Colonic mucosa (tissue), 4 donors: ENCODE measurements around the gene FBXW8. TPM values are rescaled to one million over a fixed set of nuclear protein-coding genes. Genes with fewer than 3 reads are reported as not detected.

Source experiments
- DNase-seq: peaks from one replicate; pipeline ENCODE4 v3.0.0-alpha.2; 2020
- H3K27ac ChIP-seq: fragments of 200-600 bp; one replicate; pipeline ENCODE4 v1.8.0; 2021
- H3K27me3 ChIP-seq: fragments of 200-600 bp; one replicate; pipeline ENCODE4 v1.8.0; 2021
- H3K36me3 ChIP-seq: fragments of 200-600 bp; one replicate; pipeline ENCODE4 v1.8.0; 2021
- H3K4me1 ChIP-seq: fragments of 200-600 bp; one replicate; pipeline ENCODE4 v1.8.0; 2021; ENCODE audit warnings: mild to moderate bottlenecking
- H3K4me3 ChIP-seq: fragments of 200-600 bp; one replicate; pipeline ENCODE4 v1.8.0; 2021
- H3K9ac ChIP-seq, 2 donors: one replicate each; pipeline ENCODE4 v1.7.0; 2013; ENCODE audit warnings: control low read depth in 2 of 2, low read depth in 2 of 2, low read length in 2 of 2
- H3K9me3 ChIP-seq: fragments of 200-600 bp; one replicate; pipeline ENCODE4 v1.8.0; 2021
- CTCF ChIP-seq: fragments of 200-600 bp; IDR thresholded peaks from one replicate; pipeline ENCODE4 v1.8.0; 2022; ENCODE audit warnings: antibody characterized with exemption, mild to moderate bottlenecking
- intact Hi-C: fragments of 100-400 bp; cut with DNase I; formaldehyde crosslinking; loops from one replicate; pipeline ENCODE4 v1.14.1; 2022
- total RNA-seq, 2 donors: library from RNA; stranded (reverse); fragmentation: NEBNext Ultra II Directional in 1 of 2; extraction: Animal tissue kit (Norgen Biotek cat#: 25700) in 1 of 2; gene quantifications; one replicate each; pipeline ENCODE4 v1.2.1, GENCODE V29; 2021
- donor health status: healthy.
- donor health status: DM: no; HTN: no; CAD: no.
- donor health status: DM: no; HTN: no; CAD: no.

Gene FBXW8
- total RNA-seq, result 10 to 100 TPM; 11.1 to 13.7 TPM

GRCh38 chr12:116910645-116911451 lies at the start of gene FBXW8:
Gene FBXW8 (plus strand): TSS chr12:116910950. CDS start chr12:116911038, 88 bp downstream.
- H3K36me3 ChIP-seq, result no peaks in the 10 kb centered on the region
- intact Hi-C loops, result no loop called here
- H3K9me3 ChIP-seq, result no peaks in the 10 kb centered on the region
- peak within 1 kb of the TSS; percentile 90 for H3K4me3 ChIP-seq
- no peaks in the 10 kb centered on the region for H3K4me1 ChIP-seq
- TF ChIP-seq CTCF, result no peak
- peak within 1 kb of the TSS; percentile 66 to 87 for H3K9ac ChIP-seq
- H3K27me3 ChIP-seq, result no peaks in the 10 kb centered on the region
- H3K27ac ChIP-seq, result peak within 1 kb of the TSS; percentile 76
- peak; percentile 76 for DNase-seq

GRCh38 chr12:116861320-116861719 lies 49.4 kb upstream of the FBXW8 start:
- no peak for TF ChIP-seq CTCF
- intact Hi-C loops, result no loop called here
- Histone ChIP-seq H3K9ac (no peak overlapping the region), H3K36me3 (no peaks in the 10 kb centered on the region), H3K27ac (no peak overlapping the region), H3K4me3 (no peak overlapping the region), H3K27me3 (no peaks in the 10 kb centered on the region), H3K4me1 (no peaks in the 10 kb centered on the region), H3K9me3 (no peaks in the 10 kb centered on the region)
- no peak for DNase-seq

GRCh38 chr12:116862167-116862566 lies 48.6 kb upstream of the FBXW8 start:
- DNase-seq, result no peak
- TF ChIP-seq CTCF, result no peak
- no peak overlapping the region for H3K27ac ChIP-seq
- no peaks in the 10 kb centered on the region for H3K27me3 ChIP-seq
- H3K9ac ChIP-seq, result no peak overlapping the region
- no peaks in the 10 kb centered on the region for H3K36me3 ChIP-seq
- H3K4me1 ChIP-seq, result no peaks in the 10 kb centered on the region
- no peaks in the 10 kb centered on the region for H3K9me3 ChIP-seq
- intact Hi-C loops, result no loop called here
- no peak overlapping the region for H3K4me3 ChIP-seq

GRCh38 chr12:116863275-116863767 lies 47.4 kb upstream of the FBXW8 start:
- Histone ChIP-seq H3K9me3 (no peaks in the 10 kb centered on the region), H3K36me3 (no peaks in the 10 kb centered on the region), H3K4me3 (no peak overlapping the region), H3K4me1 (no peaks in the 10 kb centered on the region), H3K27me3 (no peaks in the 10 kb centered on the region), H3K27ac (no peak overlapping the region), H3K9ac (no peak overlapping the region)
- DNase-seq, result peak; percentile 57
- peak; percentile 43 for TF ChIP-seq CTCF
- intact Hi-C loops, result no loop called here

GRCh38 chr12:116864371-116865160 lies 46.2 kb upstream of the FBXW8 start:
- no peak for TF ChIP-seq CTCF
- DNase-seq, result no peak
- no peaks in the 10 kb centered on the region for H3K36me3 ChIP-seq
- H3K9me3 ChIP-seq, result no peaks in the 10 kb centered on the region
- H3K9ac ChIP-seq, result no peak overlapping the region
- no peak overlapping the region for H3K27ac ChIP-seq
- intact Hi-C loops, result no loop called here
- no peak overlapping the region for H3K4me3 ChIP-seq
- no peaks in the 10 kb centered on the region for H3K27me3 ChIP-seq
- H3K4me1 ChIP-seq, result no peaks in the 10 kb centered on the region
